Measurements from ENCODE around the gene UBXN1.
A peak's percentile ranks its signal among the peaks of the same experiment; 100 is the strongest.

The UBXN1 gene

GRCh38 chr11:62645946-62646824, 32.7 kb downstream of the UBXN1 start, which contains the start of gene GANAB:
Gene GANAB, minus strand, starts transcription at chr11:62646613. Its CDS starts 14 bp downstream, at chr11:62646599.
- DNase-seq (ENCODE audit: low read depth in 2 of 2) = peak; percentile 98

- DNase-seq (ENCODE audit: low read depth in 2 of 2) = no peak
Measured at GRCh38 chr11:62645671-62645945, 33.3 kb downstream of the UBXN1 start.

GRCh38 chr11:62644220-62644619, 34.7 kb downstream of the UBXN1 start:
- DNase-seq (ENCODE audit: low read depth in 2 of 2) = no peak

- DNase-seq (ENCODE audit: low read depth in 2 of 2) = no peak
Measured at GRCh38 chr11:62632492-62632891, 46.4 kb downstream of the UBXN1 start.

GRCh38 chr11:62627713-62628112, 51.2 kb downstream of the UBXN1 start:
- no peak for DNase-seq (ENCODE audit: low read depth in 2 of 2)
